Panc1 (cell line): ENCODE measurements around the gene SMCO1. TPM values are rescaled to one million over a fixed set of nuclear protein-coding genes. Genes with fewer than 3 reads are reported as not detected.
A peak's percentile ranks its signal among the peaks of the same experiment; 100 is the strongest.

ENCODE experiments used
- ATAC-seq: fragments of 200-7000 bp; cut with Tn5 transposase; 2 replicates; pipeline ENCODE4 v1.9.1; 2020; ENCODE audit warnings: mild to moderate bottlenecking, moderate library complexity
- BruUV-seq: library from RNA; stranded (reverse); fragments of 400-500 nt; replicated peaks from 2 replicates; lab custom pipeline; 2021; lab: Mats Ljungman, UMichigan
- CTCF ChIA-PET: fragments of 300-600 bp; sonication (Branson Sonifier 250); formaldehyde crosslinking; loops from one replicate; lab custom pipeline; 2022; ENCODE audit warnings: antibody characterized with exemption; lab: Charles Lee
- POLR2A ChIA-PET: fragments of 300-600 bp; sonication (Branson Sonifier 250); formaldehyde crosslinking; loops from one replicate; lab custom pipeline; 2022; ENCODE audit warnings: antibody characterized with exemption; lab: Charles Lee
- DNase-seq: peaks from one replicate; pipeline ENCODE4 v3.0.0-alpha.2; 2010; ENCODE audit warnings: low read depth, low spot score
- H3K27ac ChIP-seq: 2 replicates; pipeline ENCODE4 v1.5.1; 2011; ENCODE audit warnings: mild to moderate bottlenecking, low read length, inconsistent platforms
- H3K27me3 ChIP-seq: fragments of 200-500 bp; sonication (Bioruptor generic); 2 replicates; pipeline ENCODE4 v1.6.0; 2014; ENCODE audit warnings: low read length, inconsistent platforms; ENCODE audit not compliant: control insufficient read depth, insufficient read depth
- H3K36me3 ChIP-seq: fragments of 200-500 bp; sonication (Bioruptor generic); 2 replicates; pipeline ENCODE4 v1.5.1; 2014; ENCODE audit warnings: inconsistent platforms, mild to moderate bottlenecking, low read length, moderate library complexity; ENCODE audit not compliant: control insufficient read depth, insufficient read depth
- H3K4me1 ChIP-seq: 2 replicates; pipeline ENCODE4 v1.5.1; 2011; ENCODE audit warnings: inconsistent platforms, mild to moderate bottlenecking, low read length, moderate library complexity; ENCODE audit not compliant: control insufficient read depth, insufficient read depth
- H3K4me3 ChIP-seq, 2 experiments: 2 replicates each; pipeline ENCODE4 v1.5.1; 2011 to 2012; ENCODE audit warnings: low read depth in 2 of 2, low read length in 2 of 2, mild to moderate bottlenecking in 2 of 2, inconsistent platforms in 1 of 2, moderate library complexity in 1 of 2
- H3K9me3 ChIP-seq: fragments of 200-500 bp; sonication (Bioruptor generic); 2 replicates; pipeline ENCODE4 v1.5.1; 2014; ENCODE audit warnings: low read depth, mild to moderate bottlenecking, inconsistent platforms, low read length, moderate library complexity; ENCODE audit not compliant: control insufficient read depth, insufficient read depth
- CTCF ChIP-seq: fragments of 450-650 bp; IDR thresholded peaks from 2 replicates; pipeline ENCODE4 v1.5.1; 2017; ENCODE audit warnings: mild to moderate bottlenecking
- POLR2AphosphoS5 ChIP-seq: IDR thresholded peaks from 2 replicates; pipeline ENCODE4 v1.6.1; 2012; ENCODE audit warnings: mild to moderate bottlenecking, low read depth, low read length, moderate library complexity
- REST ChIP-seq, 2 experiments: IDR thresholded peaks; 2 replicates each; pipeline ENCODE4 v1.6.1; 2011 to 2012; ENCODE audit warnings: low read depth in 2 of 2, control low read depth in 1 of 2, low read length in 1 of 2, mild to moderate bottlenecking in 1 of 2, moderate library complexity in 1 of 2; ENCODE audit not compliant: insufficient read depth in 1 of 2
- SIN3A ChIP-seq: IDR thresholded peaks from 2 replicates; pipeline ENCODE4 v1.6.1; 2012; ENCODE audit warnings: low read depth, mild to moderate bottlenecking, low read length, moderate library complexity, borderline replicate concordance; ENCODE audit not compliant: insufficient read depth
- TCF7L2 ChIP-seq: IDR thresholded peaks from 2 replicates; pipeline ENCODE4 v1.6.1; 2011; ENCODE audit warnings: mild to moderate bottlenecking, low read depth, low read length, inconsistent platforms
- in situ Hi-C: cut with HindIII; loops from 2 replicates; pipeline ENCODE4 v1.10.0; 2016; ENCODE audit warnings: low sequenced_read_pairs, low pct_unique_long_range_greater_than_20kb
- intact Hi-C: fragments of 100-400 bp; cut with micrococcal nuclease; formaldehyde crosslinking; loops from one replicate; pipeline ENCODE4 v1.10.0; 2022; ENCODE audit not compliant: unreplicated experiment
- total RNA-seq: library from RNA; stranded (reverse); gene quantifications from one replicate; pipeline ENCODE4 v1.2.1, GENCODE V29; 2021; ENCODE audit not compliant: unreplicated experiment

The SMCO1 gene
- total RNA-seq, 1 experiment from 2014 or later: not detected

DNA sequence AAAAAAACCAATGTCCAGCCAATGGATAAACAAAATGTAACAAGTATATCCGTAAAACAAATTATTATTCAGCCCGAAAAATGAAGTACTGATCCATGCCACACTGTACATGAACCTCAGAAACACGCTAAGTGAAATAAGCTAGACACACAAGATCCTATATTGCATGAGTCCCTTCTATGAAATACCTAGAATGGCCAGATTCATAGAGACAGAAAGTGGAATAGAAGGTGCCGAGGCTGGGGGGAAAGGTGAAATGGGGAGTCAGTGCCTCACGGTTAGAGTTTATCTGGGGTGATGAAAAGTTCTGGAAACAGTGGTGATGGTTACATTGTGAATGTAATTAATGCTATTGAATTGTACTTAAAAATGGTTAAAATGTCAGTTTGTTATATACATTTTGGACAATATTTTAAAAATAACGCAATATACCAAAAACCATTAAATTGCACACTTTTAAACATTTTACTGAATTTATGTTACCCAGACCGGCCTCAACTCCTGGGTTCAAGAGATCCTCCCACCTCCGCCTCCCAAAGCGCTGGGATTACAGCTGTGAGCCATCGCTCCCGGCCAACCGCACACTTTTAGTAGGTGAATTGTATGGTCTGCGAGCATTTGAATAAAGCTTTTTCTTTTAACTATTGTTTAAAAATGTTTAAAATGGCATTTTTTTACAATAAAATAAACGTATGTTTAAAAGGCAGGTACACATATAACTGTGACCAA, 13.7 kb downstream of the SMCO1 start:
- Histone ChIP-seq H3K27ac (peak overlapping the region; percentile 96), H3K9me3 (peaks cover 1% of the 10 kb centered on the region; the same call in 1 of the 2 replicates), H3K4me3 (peak overlapping the region; percentile 64 to 100), H3K36me3 (peaks cover 3% of the 10 kb centered on the region; the same call in 1 of the 2 replicates), H3K27me3 (no peaks in the 10 kb centered on the region), H3K4me1 (peaks cover 17% of the 10 kb centered on the region)
- no peak for TF ChIP-seq REST (IDR thresholded peaks at IDR 0.05; ENCODE audit: insufficient read depth in 1 of 2, low read depth in 2 of 2, low read length in 1 of 2)
- TF ChIP-seq SIN3A: 0 out of 2 replicates have a peak, but pooled peaks have one; percentile 15
- ChIA-PET CTCF (interaction anchor here (0.5 kb wide), 1 partner anchor 16 kb away, joined by 17 read pairs; no protein-coding TSS in a partner anchor), POLR2A (interaction anchor here (0.6 kb wide), 1 partner anchor 48 kb away, joined by 8 read pairs; no protein-coding TSS in a partner anchor)
- DNase-seq (no peak), ATAC-seq (no peak)
- intact Hi-C loops (no loop called here), in situ Hi-C loops (no loop called here)
- no TSS peak for BruUV-seq

GRCh38 chr3:196499807-196500524, 15.2 kb downstream of the SMCO1 start:
- H3K4me1 ChIP-seq: peaks cover 17% of the 10 kb centered on the region
- ATAC-seq (no peak), DNase-seq (no peak)
- TF ChIP-seq POLR2AphosphoS5 (no peak), SIN3A (no peak), CTCF (no peak), REST (IDR thresholded peaks at IDR 0.05; ENCODE audit: insufficient read depth in 1 of 2, low read depth in 2 of 2, low read length in 1 of 2) (no peak), TCF7L2 (no peak)
- intact Hi-C loops (no loop called here), in situ Hi-C loops (no loop called here)
- H3K27ac ChIP-seq: peak overlapping the region; percentile 96
- no peaks in the 10 kb centered on the region for H3K9me3 ChIP-seq
- peaks cover 3% of the 10 kb centered on the region; the same call in 1 of the 2 replicates for H3K36me3 ChIP-seq
- no peaks in the 10 kb centered on the region for H3K27me3 ChIP-seq
- ChIA-PET CTCF (no interaction called here), POLR2A (no interaction called here)
- BruUV-seq: no TSS peak
- H3K4me3 ChIP-seq: peak overlapping the region; percentile 64 to 100
